Upper lobe of left lung (tissue), 6 donors: Measurements from ENCODE around the gene ZNF292. TPM values are rescaled to one million over a fixed set of nuclear protein-coding genes. Genes with fewer than 3 reads are reported as not detected.
A peak's percentile ranks its signal among the peaks of the same experiment; 100 is the strongest.
"Not testable (repeated sequence)": the region's sequence is repeated elsewhere in the genome, so short reads cannot be mapped to it uniquely, and the experiment has no call there.

Experiments used
- ATAC-seq, 2 donors: fragments of 200-7000 bp; cut with Tn5 transposase; one replicate each; pipeline ENCODE4 v1.9.1; 2022; ENCODE audit warnings: mild to moderate bottlenecking in 2 of 2, moderate library complexity in 2 of 2; ENCODE audit not compliant: low FRiP score in 2 of 2
- DNase-seq, 2 donors: peaks; one replicate each; pipeline ENCODE4 v3.0.0-alpha.2; 2019 to 2020
- H3K27ac ChIP-seq, 4 donors: fragments of 200-600 bp; sonication (generic); one replicate each; pipeline ENCODE4 v1.5.1; 2016 to 2019
- H3K27me3 ChIP-seq, 4 donors: fragments of 200-600 bp; sonication (generic); one replicate each; pipeline ENCODE4 v1.5.1; 2017 to 2019
- H3K36me3 ChIP-seq, 4 donors: fragments of 200-600 bp; sonication (generic); one replicate each; pipeline ENCODE4 v1.5.1; 2016 to 2019
- H3K4me1 ChIP-seq, 4 donors: fragments of 200-600 bp; sonication (generic); one replicate each; pipeline ENCODE4 v1.5.1; 2018 to 2019
- H3K4me3 ChIP-seq, 4 donors: fragments of 200-600 bp; sonication (generic); one replicate each; pipeline ENCODE4 v1.5.1; 2017 to 2019; ENCODE audit warnings: mild to moderate bottlenecking in 2 of 4, moderate library complexity in 1 of 4
- H3K9me3 ChIP-seq, 4 donors: fragments of 200-600 bp; sonication (generic); one replicate each; pipeline ENCODE4 v1.5.1; 2018 to 2019
- EP300 ChIP-seq, 4 donors: sonication (generic); formaldehyde crosslinking; IDR thresholded peaks; one replicate each; pipeline ENCODE4 v1.5.1; 2017; ENCODE audit warnings: antibody characterized with exemption in 4 of 4, control low read depth in 2 of 4
- POLR2A ChIP-seq, 4 donors: fragments of 450-650 bp; IDR thresholded peaks; one replicate each; pipeline ENCODE4 v1.5.1; 2016 to 2017; ENCODE audit warnings: antibody characterized with exemption in 4 of 4, mild to moderate bottlenecking in 2 of 4
- POLR2AphosphoS5 ChIP-seq, 2 donors: sonication (generic); formaldehyde crosslinking; IDR thresholded peaks; one replicate each; pipeline ENCODE4 v1.5.1; 2017; ENCODE audit warnings: antibody characterized with exemption in 2 of 2
- WGBS, 2 donors: methylation state at CpG; one replicate each; pipeline ENCODE4 v1.1.5; 2017 to 2018; 5-methylcytosine and 5-hydroxymethylcytosine counted together
- total RNA-seq, 6 donors: library from RNA; depleted of rRNA in 4 of 6; stranded (reverse); fragments of >200 nt in 4 of 6; gene quantifications; one replicate each; pipeline versions ENCODE4 v1.1.0 to v1.2.1, GENCODE V29; 2016 to 2021
- TF ChIP-seq, protein P1 (sequence below), 6 experiments: fragments of 450-650 bp in 4 of 6; fragments of 200-600 bp in 2 of 6; sonication (generic) in 2 of 6; IDR thresholded peaks; one replicate each; pipeline ENCODE4 v1.5.1; 2016 to 2019; ENCODE audit warnings: antibody characterized with exemption in 6 of 6
- donor health status: DM: no; HTN: no; CAD: no; lungs with moderate emphysema.
- donor health status: DM: no; HTN: yes; CAD: no; lungs with severe emphysema.

Gene ZNF292
- total RNA-seq, 6 donors from 2014 or later, result 19.9 to 60.8 (median 32.0) TPM

DNA sequence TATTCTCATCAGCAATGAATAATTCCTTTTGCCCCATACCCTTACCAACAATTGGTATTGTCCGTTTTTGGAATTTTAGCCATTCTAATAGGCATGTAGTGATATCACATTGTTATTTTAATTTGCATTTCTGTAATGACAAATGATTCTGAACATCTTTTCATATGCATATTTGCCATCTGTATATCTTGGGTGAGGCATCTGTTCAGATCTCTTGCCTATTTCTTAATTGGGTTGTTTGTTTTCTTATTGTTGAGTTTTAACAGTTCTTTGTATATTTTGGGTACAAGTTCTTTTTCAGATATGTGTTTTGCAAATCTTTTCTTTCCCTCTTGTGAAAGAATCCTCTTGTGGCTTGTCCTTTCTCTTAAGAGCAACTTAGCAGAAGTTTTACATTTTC, 69.6 kb downstream of the ZNF292 start:
- H3K4me3 ChIP-seq, result no peak overlapping the region
- H3K27ac ChIP-seq, result no peak overlapping the region
- no peaks in the 10 kb centered on the region for H3K4me1 ChIP-seq
- no peaks in the 10 kb centered on the region for H3K27me3 ChIP-seq
- no peaks in the 10 kb centered on the region for H3K9me3 ChIP-seq
- DNase-seq (no peak), ATAC-seq (no peak)
- TF ChIP-seq, protein P1, sequence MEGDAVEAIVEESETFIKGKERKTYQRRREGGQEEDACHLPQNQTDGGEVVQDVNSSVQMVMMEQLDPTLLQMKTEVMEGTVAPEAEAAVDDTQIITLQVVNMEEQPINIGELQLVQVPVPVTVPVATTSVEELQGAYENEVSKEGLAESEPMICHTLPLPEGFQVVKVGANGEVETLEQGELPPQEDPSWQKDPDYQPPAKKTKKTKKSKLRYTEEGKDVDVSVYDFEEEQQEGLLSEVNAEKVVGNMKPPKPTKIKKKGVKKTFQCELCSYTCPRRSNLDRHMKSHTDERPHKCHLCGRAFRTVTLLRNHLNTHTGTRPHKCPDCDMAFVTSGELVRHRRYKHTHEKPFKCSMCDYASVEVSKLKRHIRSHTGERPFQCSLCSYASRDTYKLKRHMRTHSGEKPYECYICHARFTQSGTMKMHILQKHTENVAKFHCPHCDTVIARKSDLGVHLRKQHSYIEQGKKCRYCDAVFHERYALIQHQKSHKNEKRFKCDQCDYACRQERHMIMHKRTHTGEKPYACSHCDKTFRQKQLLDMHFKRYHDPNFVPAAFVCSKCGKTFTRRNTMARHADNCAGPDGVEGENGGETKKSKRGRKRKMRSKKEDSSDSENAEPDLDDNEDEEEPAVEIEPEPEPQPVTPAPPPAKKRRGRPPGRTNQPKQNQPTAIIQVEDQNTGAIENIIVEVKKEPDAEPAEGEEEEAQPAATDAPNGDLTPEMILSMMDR (IDR thresholded peaks at IDR 0.05), result no peak
- H3K36me3 ChIP-seq, result peaks cover 0 to 48% (median 9%) of the 10 kb centered on the region in 4 donors
- WGBS, 2 donors, result 95 to 100% methylated on average over 1 of the region's 1 CpG

DNA sequence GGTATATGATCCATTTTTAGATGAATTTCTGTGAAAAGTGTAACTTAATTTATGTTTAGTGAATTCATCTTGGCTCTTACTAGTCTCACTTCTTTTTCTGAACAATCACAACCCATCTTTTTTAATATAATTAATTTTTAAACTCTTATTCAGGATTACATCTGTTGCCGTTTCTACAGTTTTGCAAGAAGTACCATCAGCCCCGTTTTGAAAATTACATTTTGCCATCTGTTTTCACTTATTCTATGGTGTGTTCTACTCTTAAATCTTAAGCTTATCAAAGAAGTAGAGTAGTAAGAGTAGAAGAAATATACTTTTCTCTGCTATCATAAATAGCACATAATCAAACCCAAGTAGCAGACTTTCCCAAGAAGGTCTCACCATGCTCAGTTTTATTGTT, 70.1 kb downstream of the ZNF292 start:
- Histone ChIP-seq H3K9me3 (no peaks in the 10 kb centered on the region), H3K36me3 (peaks cover 0 to 43% (median 9%) of the 10 kb centered on the region in 4 donors), H3K27me3 (no peaks in the 10 kb centered on the region), H3K27ac (no peak overlapping the region), H3K4me3 (no peak overlapping the region), H3K4me1 (no peaks in the 10 kb centered on the region)
- DNase-seq (no peak), ATAC-seq (no peak)
- WGBS, 2 donors, result 72 to 90% methylated on average over 2 of the region's 2 CpGs
- TF ChIP-seq EP300 (IDR thresholded peaks at IDR 0.05) (no peak), POLR2AphosphoS5 (IDR thresholded peaks at IDR 0.05) (no peak), POLR2A (IDR thresholded peaks at IDR 0.05) (no peak)
- TF ChIP-seq, protein P1 (IDR thresholded peaks at IDR 0.05), result no peak

DNA sequence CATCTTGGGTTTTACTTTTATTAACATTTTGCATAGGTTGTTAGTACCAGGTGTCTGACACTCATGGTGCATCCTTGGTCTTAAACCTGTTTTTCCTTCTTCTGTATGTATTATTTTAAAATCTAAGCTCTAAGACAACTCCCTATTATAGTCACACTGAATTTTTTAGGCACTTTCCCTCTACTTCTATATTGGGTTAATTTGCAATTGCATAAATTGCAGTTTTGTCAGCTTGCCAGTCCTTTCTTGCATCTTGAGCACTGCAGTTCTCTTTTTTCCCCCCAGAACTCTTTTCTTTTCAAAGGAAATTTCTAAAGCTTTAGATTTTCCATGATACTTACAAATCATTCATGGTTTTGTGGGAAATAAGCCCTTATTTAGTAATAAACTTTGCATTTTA, 70.6 kb downstream of the ZNF292 start:
- no peak overlapping the region for H3K4me3 ChIP-seq
- no peak for DNase-seq
- H3K36me3 ChIP-seq, result peaks cover 0 to 39% (median 9%) of the 10 kb centered on the region in 4 donors
- no peaks in the 10 kb centered on the region for H3K27me3 ChIP-seq
- ATAC-seq, result no peak
- no peak overlapping the region for H3K27ac ChIP-seq
- no peaks in the 10 kb centered on the region for H3K4me1 ChIP-seq
- no peaks in the 10 kb centered on the region for H3K9me3 ChIP-seq
- TF ChIP-seq POLR2A (IDR thresholded peaks at IDR 0.05) (no peak), EP300 (IDR thresholded peaks at IDR 0.05) (no peak), POLR2AphosphoS5 (IDR thresholded peaks at IDR 0.05) (no peak)
- TF ChIP-seq, protein P1 (IDR thresholded peaks at IDR 0.05), result no peak

DNA sequence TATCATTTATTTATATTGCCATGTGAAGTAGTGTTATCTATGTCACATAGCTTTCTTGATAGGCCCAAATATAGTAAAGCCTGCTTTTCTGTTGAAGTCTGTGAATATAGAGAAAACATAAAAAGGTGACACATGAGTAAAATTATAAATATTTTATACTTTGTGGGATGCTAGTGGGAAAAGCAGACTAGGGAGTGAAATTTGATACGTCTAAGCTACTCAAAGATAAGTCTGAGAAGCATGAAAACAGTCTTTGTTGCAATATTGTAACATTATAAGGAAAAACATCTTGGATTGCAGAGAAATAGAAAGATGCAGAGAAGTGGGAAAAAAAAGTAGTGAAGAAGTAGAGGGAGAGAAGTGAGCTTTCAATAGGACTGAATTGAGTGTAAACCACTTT, 75.4 kb downstream of the ZNF292 start:
- H3K27ac ChIP-seq, result no peak overlapping the region
- no peak for TF ChIP-seq POLR2A (IDR thresholded peaks at IDR 0.05)
- TF ChIP-seq EP300 (IDR thresholded peaks at IDR 0.05), result no peak
- TF ChIP-seq, protein P1 (IDR thresholded peaks at IDR 0.05), result no peak
- no peak for TF ChIP-seq POLR2AphosphoS5 (IDR thresholded peaks at IDR 0.05)
- H3K36me3 ChIP-seq, result peaks cover 0 to 15% (median 3%) of the 10 kb centered on the region in 4 donors
- no peaks in the 10 kb centered on the region for H3K27me3 ChIP-seq
- 95 to 98% methylated on average over 1 of the region's 1 CpG for WGBS, 2 donors
- ATAC-seq (no peak), DNase-seq (no peak)
- no peaks in the 10 kb centered on the region for H3K9me3 ChIP-seq
- no peaks in the 10 kb centered on the region for H3K4me1 ChIP-seq
- no peak overlapping the region for H3K4me3 ChIP-seq

DNA sequence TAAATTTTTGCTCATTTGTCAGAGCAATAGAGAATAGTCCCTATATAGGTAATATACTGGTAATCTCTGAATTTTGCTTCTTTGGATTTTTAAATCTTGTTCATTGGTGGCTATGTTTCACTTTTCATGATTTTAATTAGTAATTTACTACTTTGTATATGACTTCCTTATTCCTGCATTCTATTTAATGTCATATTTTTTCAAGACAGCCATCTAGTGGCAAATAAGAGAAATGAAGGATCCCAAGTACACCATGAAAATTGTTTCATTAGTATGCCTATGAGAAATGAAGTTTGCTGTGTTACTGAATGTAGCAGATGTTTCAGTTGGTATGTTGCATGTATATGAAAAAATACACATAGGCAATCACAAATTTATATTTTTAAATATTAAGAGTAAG, 82.4 kb downstream of the ZNF292 start:
- ATAC-seq, result peak in 1 of 2 donors; percentile 58

DNA sequence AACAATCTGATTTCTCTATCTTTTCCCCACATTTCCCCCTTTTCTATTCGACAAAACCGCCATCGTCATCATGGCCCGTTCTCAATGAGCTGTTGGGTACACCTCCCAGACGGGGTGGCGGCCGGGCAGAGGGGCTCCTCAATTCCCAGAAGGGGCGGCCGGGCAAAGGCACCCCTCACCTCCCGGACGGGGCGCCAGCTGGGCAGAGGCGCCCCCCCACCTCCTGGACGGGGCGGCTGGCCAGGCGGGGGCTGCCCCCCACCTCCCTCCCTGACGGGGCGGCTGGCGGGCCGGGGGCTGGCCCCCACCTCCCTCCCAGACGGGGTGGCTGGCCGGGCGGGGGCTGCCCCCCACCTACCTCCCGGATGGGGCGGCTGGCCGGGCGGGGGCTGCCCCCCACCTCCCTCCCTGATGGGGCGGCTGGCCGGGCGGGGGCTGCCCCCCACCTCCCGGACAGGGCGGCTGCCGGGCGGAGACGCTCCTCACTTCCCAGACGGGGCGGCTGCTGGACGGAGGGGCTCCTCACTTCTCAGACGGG, 83.8 kb downstream of the ZNF292 start:
- not testable (repeated sequence) for H3K27me3 ChIP-seq, H3K4me3 ChIP-seq, ATAC-seq, H3K27ac ChIP-seq, H3K4me1 ChIP-seq, H3K9me3 ChIP-seq
- H3K36me3 ChIP-seq, result peaks cover 6 to 23% (median 8%) of the 10 kb centered on the region in 4 donors
- WGBS, 2 donors, result 93 to 99% methylated on average over 7 to 18 of the region's 39 CpGs
- peak in 1 of 2 donors; percentile 67 for DNase-seq

More for the DNA sequence above, 82.4 kb downstream of the ZNF292 start:
- H3K4me3 ChIP-seq, result no peak overlapping the region
- peaks cover 6 to 18% (median 8%) of the 10 kb centered on the region in 4 donors for H3K36me3 ChIP-seq
- no peaks in the 10 kb centered on the region for H3K4me1 ChIP-seq
- no peaks in the 10 kb centered on the region for H3K27me3 ChIP-seq
- DNase-seq, result no peak
- H3K9me3 ChIP-seq, result no peaks in the 10 kb centered on the region
- TF ChIP-seq, protein P1 (IDR thresholded peaks at IDR 0.05), result peak; percentile 16 to 64 (median 44)
- no peak for TF ChIP-seq EP300 (IDR thresholded peaks at IDR 0.05)
- no peak overlapping the region for H3K27ac ChIP-seq
